Neuronal stem cell (in vitro differentiated cells): ENCODE data around the gene APBB2.

ENCODE experiments used
- DNase-seq: peaks from one replicate; pipeline ENCODE4 v3.0.0-alpha.2; 2013; ENCODE audit warnings: low spot score
- H2AFZ ChIP-seq: one replicate; pipeline ENCODE4 v1.6.1; 2013; ENCODE audit warnings: mild to moderate bottlenecking, low read length, inconsistent platforms
- H2AK5ac ChIP-seq: 2 replicates; pipeline ENCODE4 v1.6.1; 2013; ENCODE audit warnings: low read depth, mild to moderate bottlenecking, inconsistent platforms, low read length, moderate library complexity, mixed read lengths
- H2BK120ac ChIP-seq: 2 replicates; pipeline ENCODE4 v1.6.1; 2013; ENCODE audit warnings: low read depth, mild to moderate bottlenecking, inconsistent platforms, low read length, moderate library complexity, mixed read lengths
- H2BK12ac ChIP-seq: one replicate; pipeline ENCODE4 v1.6.1; 2013; ENCODE audit warnings: low read length, inconsistent platforms
- H2BK15ac ChIP-seq: 2 replicates; pipeline ENCODE4 v1.6.1; 2013; ENCODE audit warnings: mild to moderate bottlenecking, low read length, inconsistent platforms, mixed read lengths
- H2BK5ac ChIP-seq: one replicate; pipeline ENCODE4 v1.6.1; 2013; ENCODE audit warnings: inconsistent platforms, mild to moderate bottlenecking, low read length, moderate library complexity
- H3K14ac ChIP-seq: one replicate; pipeline ENCODE4 v1.6.1; 2013; ENCODE audit warnings: low read length, inconsistent platforms
- H3K18ac ChIP-seq: 2 replicates; pipeline ENCODE4 v1.6.1; 2013; ENCODE audit warnings: low read length, inconsistent platforms
- H3K23ac ChIP-seq: 2 replicates; pipeline ENCODE4 v1.6.1; 2013; ENCODE audit warnings: low read depth, mild to moderate bottlenecking, mixed read lengths, low read length, inconsistent platforms; ENCODE audit not compliant: poor library complexity
- H3K27ac ChIP-seq: replicated peaks from 3 replicates; pipeline ENCODE4 v1.5.1; 2013; ENCODE audit warnings: low read length, inconsistent platforms
- H3K27me3 ChIP-seq, 3 experiments: 2 replicates each; pipeline ENCODE4 v1.6.1; 2013; ENCODE audit warnings: low read length in 3 of 3, mild to moderate bottlenecking in 2 of 3, inconsistent platforms in 1 of 3, low read depth in 1 of 3, mixed read lengths in 1 of 3, moderate library complexity in 1 of 3; ENCODE audit not compliant: control insufficient read depth in 3 of 3, insufficient read depth in 3 of 3
- H3K36me3 ChIP-seq, 2 donors: replicated peaks in 1 of 2; 2 replicates each; pipeline ENCODE4 v1.6.1; 2013; ENCODE audit warnings: low read length in 2 of 2; ENCODE audit not compliant: control insufficient read depth in 2 of 2, insufficient read depth in 2 of 2
- H3K4ac ChIP-seq: 2 replicates; pipeline ENCODE4 v1.6.1; 2013; ENCODE audit warnings: inconsistent platforms, mild to moderate bottlenecking, low read length, moderate library complexity
- H3K4me1 ChIP-seq, 2 donors: 1 replicate in 1 of 2; 2 replicates in 1 of 2; pipeline ENCODE4 v1.6.1; 2013; ENCODE audit warnings: low read length in 2 of 2, low read depth in 1 of 2; ENCODE audit not compliant: control insufficient read depth in 2 of 2, insufficient read depth in 1 of 2
- H3K4me2 ChIP-seq: one replicate; pipeline ENCODE4 v1.6.1; 2013; ENCODE audit warnings: mild to moderate bottlenecking, low read length, inconsistent platforms; ENCODE audit not compliant: insufficient read depth, poor library complexity, severe bottlenecking
- H3K4me3 ChIP-seq, 2 donors: 2 replicates each; pipeline ENCODE4 v1.5.1; 2013; ENCODE audit warnings: low read length in 2 of 2, mild to moderate bottlenecking in 2 of 2, inconsistent platforms in 1 of 2, moderate library complexity in 1 of 2
- H3K79me1 ChIP-seq: one replicate; pipeline ENCODE4 v1.6.1; 2013; ENCODE audit warnings: low read depth, mild to moderate bottlenecking, inconsistent platforms, low read length, moderate library complexity
- H3K9ac ChIP-seq: one replicate; pipeline ENCODE4 v1.6.1; 2013; ENCODE audit warnings: mild to moderate bottlenecking, low read depth, low read length, inconsistent platforms; ENCODE audit not compliant: poor library complexity
- H3K9me3 ChIP-seq, 2 donors: replicated peaks in 1 of 2; 2 replicates each; pipeline versions ENCODE3 to v1.6.1; 2013; ENCODE audit warnings: low read length in 2 of 2, mild to moderate bottlenecking in 2 of 2, inconsistent platforms in 1 of 2, low read depth in 1 of 2, mixed read lengths in 1 of 2, moderate library complexity in 1 of 2; ENCODE audit not compliant: control insufficient read depth in 2 of 2, insufficient read depth in 1 of 2
- H4K8ac ChIP-seq: one replicate; pipeline ENCODE4 v1.6.1; 2013; ENCODE audit warnings: low read depth, mild to moderate bottlenecking, inconsistent platforms, low read length, moderate library complexity
- H4K91ac ChIP-seq: one replicate; pipeline ENCODE4 v1.6.1; 2013; ENCODE audit warnings: low read length, low read depth, mild to moderate bottlenecking, inconsistent platforms; ENCODE audit not compliant: poor library complexity
- WGBS, 2 donors: extraction: QIAGEN DNeasy Blood & Tissue Kit; methylation state at CpG; one replicate each; pipeline ENCODE4 v1.1.7; 2013; ENCODE audit warnings: missing lambda C conversion rate in 2 of 2, mixed read lengths in 1 of 2; ENCODE audit not compliant: insufficient read length in 2 of 2, insufficient replicate concordance in 1 of 2; ENCODE audit errors: extremely low coverage in 2 of 2; 5-methylcytosine and 5-hydroxymethylcytosine counted together

Gene APBB2

DNA sequence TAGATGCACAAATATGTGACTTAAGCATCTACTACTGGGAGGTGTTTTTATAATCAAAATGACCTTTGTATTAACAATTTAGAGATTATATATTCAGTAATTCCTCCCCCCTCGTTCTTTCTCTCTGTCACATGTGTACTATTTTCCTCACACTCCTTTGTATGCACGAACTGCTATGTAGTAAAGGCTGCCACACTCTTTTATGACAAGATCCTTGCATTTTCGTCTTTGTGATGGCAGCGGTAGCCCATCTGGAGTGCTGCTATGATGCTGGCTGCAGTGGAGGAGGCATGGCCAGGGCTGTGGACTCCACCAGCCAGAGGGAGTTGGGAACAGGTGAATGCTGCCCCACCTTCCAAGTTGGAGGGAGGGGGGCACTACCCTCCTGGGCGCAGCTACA lies 248.3 kb downstream of the APBB2 start:
- H3K27me3 ChIP-seq: no peaks in the 10 kb centered on the region
- H3K27ac ChIP-seq: no peak overlapping the region
- no peak overlapping the region for H2AFZ ChIP-seq
- H3K79me1 ChIP-seq: no peaks in the 10 kb centered on the region
- H4K8ac ChIP-seq: no peak overlapping the region
- no CpG with 5 or more reads among the region's 5 CpGs for WGBS, 2 donors
- H2BK12ac ChIP-seq: no peak overlapping the region
- H2BK120ac ChIP-seq: no peak overlapping the region
- peak overlapping the region; percentile 90 for H3K14ac ChIP-seq
- peak overlapping the region in 1 of 2 donors; percentile 30 for H3K4me3 ChIP-seq
- no peak for DNase-seq
- no peak overlapping the region for H3K4ac ChIP-seq
- H3K9ac ChIP-seq: no peak overlapping the region
- peak overlapping the region; percentile 11 for H2BK5ac ChIP-seq
- H2BK15ac ChIP-seq: no peak overlapping the region
- no peak overlapping the region for H3K18ac ChIP-seq
- no peaks in the 10 kb centered on the region for H3K36me3 ChIP-seq
- no peak overlapping the region for H4K91ac ChIP-seq
- peak overlapping the region; percentile 94 for H3K23ac ChIP-seq
- no peak overlapping the region for H3K4me2 ChIP-seq
- peaks cover 0 to 2% of the 10 kb centered on the region in 2 donors for H3K4me1 ChIP-seq
- no peak overlapping the region for H2AK5ac ChIP-seq
- H3K9me3 ChIP-seq: no peaks in the 10 kb centered on the region

DNA sequence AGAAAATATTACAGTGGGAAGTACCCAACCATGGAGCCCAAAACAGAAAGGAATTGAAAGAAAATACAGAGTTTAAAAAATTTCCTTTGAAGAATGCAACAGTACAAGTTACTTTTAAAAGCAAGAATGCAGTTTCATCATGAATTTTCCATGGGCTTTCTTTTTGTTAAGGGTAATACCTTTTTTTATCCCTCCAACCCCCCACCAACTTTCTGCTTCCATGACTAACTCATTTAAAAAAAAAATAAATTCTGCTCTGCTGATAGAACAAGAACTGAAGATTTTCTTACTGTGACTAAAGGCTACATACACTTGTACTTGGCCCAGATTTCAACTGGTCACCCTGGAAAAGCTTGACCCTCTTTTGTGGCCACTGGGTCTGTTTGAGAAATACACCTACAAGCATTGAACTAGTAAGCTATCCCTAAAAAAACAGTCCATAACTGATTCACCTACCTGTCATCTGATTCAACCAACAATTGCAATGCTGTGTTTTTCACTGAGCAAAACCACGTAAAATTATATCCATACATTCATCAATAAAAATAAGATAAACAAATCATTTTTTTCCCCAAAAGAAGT lies 250.4 kb downstream of the APBB2 start:
- DNase-seq: no peak
- H3K4me1 ChIP-seq: no peaks in the 10 kb centered on the region
- no peak overlapping the region for H2BK12ac ChIP-seq
- no peaks in the 10 kb centered on the region for H3K27me3 ChIP-seq
- no peak overlapping the region for H3K4ac ChIP-seq
- H3K27ac ChIP-seq: no peak overlapping the region
- H3K9me3 ChIP-seq: no peaks in the 10 kb centered on the region
- H3K4me2 ChIP-seq: no peak overlapping the region
- H2BK5ac ChIP-seq: no peak overlapping the region
- H3K4me3 ChIP-seq: no peak overlapping the region
- no peak overlapping the region for H2BK15ac ChIP-seq
- H2BK120ac ChIP-seq: no peak overlapping the region
- H3K9ac ChIP-seq: no peak overlapping the region
- no peaks in the 10 kb centered on the region for H3K36me3 ChIP-seq
- no peak overlapping the region for H3K18ac ChIP-seq
- H3K14ac ChIP-seq: no peak overlapping the region
- no peak overlapping the region for H2AFZ ChIP-seq
- H4K8ac ChIP-seq: no peak overlapping the region
- H4K91ac ChIP-seq: no peak overlapping the region
- no peaks in the 10 kb centered on the region for H3K79me1 ChIP-seq
- 100% methylated on average over 1 of the region's 1 CpG; no CpG with 5 or more reads in 1 of the 2 donors for WGBS, 2 donors
- no peak overlapping the region for H2AK5ac ChIP-seq
- H3K23ac ChIP-seq: no peak overlapping the region

DNA sequence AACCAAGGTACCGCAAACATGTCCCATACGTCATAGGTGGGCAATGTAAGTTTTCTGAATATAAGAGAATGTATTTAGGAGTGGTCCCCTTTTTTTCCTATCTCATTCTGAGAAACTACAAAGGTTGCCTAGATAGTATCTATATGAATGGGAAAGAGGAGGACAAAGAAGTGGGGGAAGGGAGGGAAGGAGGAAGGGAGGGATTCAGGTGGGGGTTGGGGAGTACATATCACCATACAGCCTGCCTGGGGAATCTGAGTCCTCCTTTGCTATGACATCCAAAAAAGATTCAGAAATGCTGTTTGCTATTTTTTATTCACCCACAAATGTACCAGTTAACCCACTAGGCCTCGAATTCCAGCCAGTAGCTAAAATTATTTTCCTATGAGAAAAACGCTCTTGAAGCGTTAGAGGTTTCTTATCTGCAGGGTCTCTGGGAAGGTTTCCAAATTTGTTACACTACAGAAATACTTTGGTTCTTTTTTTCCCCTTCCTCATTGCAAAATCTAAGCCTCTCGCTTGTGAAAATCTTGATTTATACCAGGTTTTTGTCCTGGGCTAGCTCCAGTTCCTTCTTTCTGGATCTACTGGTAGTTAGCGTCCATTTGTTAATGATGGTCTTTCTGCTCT lies 251.7 kb downstream of the APBB2 start:
- Histone ChIP-seq H2BK15ac (no peak overlapping the region), H2BK12ac (no peak overlapping the region), H3K27ac (no peak overlapping the region), H3K4me1 (no peaks in the 10 kb centered on the region), H3K4me2 (no peak overlapping the region), H2AK5ac (no peak overlapping the region), H2BK5ac (no peak overlapping the region), H4K91ac (no peak overlapping the region), H3K23ac (no peak overlapping the region), H2AFZ (no peak overlapping the region), H3K9ac (no peak overlapping the region), H4K8ac (no peak overlapping the region), H3K9me3 (no peaks in the 10 kb centered on the region), H3K79me1 (no peaks in the 10 kb centered on the region), H3K27me3 (no peaks in the 10 kb centered on the region), H3K4me3 (no peak overlapping the region), H3K18ac (no peak overlapping the region), H3K36me3 (no peaks in the 10 kb centered on the region), H3K14ac (no peak overlapping the region), H2BK120ac (no peak overlapping the region), H3K4ac (no peak overlapping the region)
- no CpG with 5 or more reads among the region's 7 CpGs for WGBS, 2 donors
- DNase-seq: no peak

DNA sequence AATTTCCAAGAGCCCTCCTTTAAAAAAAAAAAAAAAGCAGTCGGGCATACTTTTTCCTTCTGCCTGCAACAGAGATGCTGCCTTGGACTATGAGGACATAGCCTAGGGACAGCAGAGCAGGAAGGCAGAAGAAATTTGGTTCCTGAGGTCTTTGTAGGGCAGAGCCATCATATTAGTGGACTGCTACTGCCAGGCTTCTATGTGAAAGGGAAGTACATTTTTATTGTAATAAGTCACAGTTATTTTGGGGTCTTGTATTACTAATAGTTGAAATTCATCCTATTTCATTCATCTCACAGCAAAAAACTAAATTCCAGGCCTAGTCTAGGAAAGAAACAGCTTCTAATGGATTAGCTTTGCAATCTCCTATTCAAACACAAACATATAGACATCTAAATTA lies 253.4 kb downstream of the APBB2 start:
- no peaks in the 10 kb centered on the region for H3K4me1 ChIP-seq
- no peak overlapping the region for H3K23ac ChIP-seq
- H2BK5ac ChIP-seq: no peak overlapping the region
- H2BK120ac ChIP-seq: no peak overlapping the region
- no peak overlapping the region for H3K14ac ChIP-seq
- H2AFZ ChIP-seq: no peak overlapping the region
- H3K18ac ChIP-seq: no peak overlapping the region
- no peak overlapping the region for H2BK15ac ChIP-seq
- H2BK12ac ChIP-seq: no peak overlapping the region
- H2AK5ac ChIP-seq: no peak overlapping the region
- H3K36me3 ChIP-seq: no peaks in the 10 kb centered on the region
- no peak overlapping the region for H3K4me2 ChIP-seq
- H3K79me1 ChIP-seq: no peaks in the 10 kb centered on the region
- H3K9me3 ChIP-seq: no peaks in the 10 kb centered on the region
- no peak overlapping the region for H3K4ac ChIP-seq
- no peak for DNase-seq
- H3K27me3 ChIP-seq: no peaks in the 10 kb centered on the region
- no peak overlapping the region for H4K91ac ChIP-seq
- H3K27ac ChIP-seq: no peak overlapping the region
- H4K8ac ChIP-seq: no peak overlapping the region
- H3K4me3 ChIP-seq: no peak overlapping the region
- WGBS, 2 donors: no CpG with 5 or more reads among the region's 1 CpG
- no peak overlapping the region for H3K9ac ChIP-seq
